Occipital lobe (tissue), 1 donor: Measurements from ENCODE around the gene LCNL1. TPM values are rescaled to one million over a fixed set of nuclear protein-coding genes. Genes with fewer than 3 reads are reported as not detected.

Experiments used
- total RNA-seq: library from RNA; depleted of rRNA; stranded (reverse); fragments of >200 nt; gene quantifications from one replicate; pipeline ENCODE4 v1.2.3, GENCODE V29; 2014

LCNL1 gene
- total RNA-seq, 1 donor from 2014 or later = 0.16 TPM

Other genes starting within 250 kb of the LCNL1 start
- not detected for gene LCN10, start 240.1 kb upstream of the LCNL1 start, total RNA-seq
- not detected for gene LCN6, start 234.5 kb upstream of the LCNL1 start, total RNA-seq
- gene LCN8, start 224.8 kb upstream of the LCNL1 start, total RNA-seq = not detected
- not detected for gene LCN15, start 218.5 kb upstream of the LCNL1 start, total RNA-seq
- gene TMEM141, start 191.6 kb upstream of the LCNL1 start, total RNA-seq = 15.9 TPM
- 2.8 TPM for gene CCDC183, start 186.7 kb upstream of the LCNL1 start, total RNA-seq
- 38.2 TPM for gene RABL6, start 175.0 kb upstream of the LCNL1 start, total RNA-seq
- gene AJM1, start 140.5 kb upstream of the LCNL1 start, total RNA-seq = 0.94 TPM
- 76.9 TPM for gene PHPT1, start 133.6 kb upstream of the LCNL1 start, total RNA-seq
- gene MAMDC4, start 130.6 kb upstream of the LCNL1 start, total RNA-seq = 2.5 TPM
- 96.2 TPM for gene EDF1, start 116.7 kb upstream of the LCNL1 start, total RNA-seq
- 8.9 TPM for gene TRAF2, start 96.5 kb upstream of the LCNL1 start, total RNA-seq
- gene FBXW5, start 38.3 kb upstream of the LCNL1 start, total RNA-seq = 53.7 TPM
- gene C8G, start 37.8 kb upstream of the LCNL1 start, total RNA-seq = not detected
- not detected for gene LCN12, start 30.7 kb upstream of the LCNL1 start, total RNA-seq
- gene PTGDS, start 5.5 kb upstream of the LCNL1 start, total RNA-seq = 52.1 TPM
- 13.6 TPM for gene PAXX, start 9.4 kb downstream of the LCNL1 start, total RNA-seq
- gene CLIC3, start 13.6 kb downstream of the LCNL1 start, total RNA-seq = 0.31 TPM
- 20.9 TPM for gene ABCA2, start 45.2 kb downstream of the LCNL1 start, total RNA-seq
- gene FUT7, start 49.1 kb downstream of the LCNL1 start, total RNA-seq = not detected
- 15.3 TPM for gene NPDC1, start 63.2 kb downstream of the LCNL1 start, total RNA-seq
- 0.16 TPM for gene ENTPD2, start 71.1 kb downstream of the LCNL1 start, total RNA-seq
- 1.6 TPM for gene SAPCD2, start 87.6 kb downstream of the LCNL1 start, total RNA-seq
- gene UAP1L1, start 94.5 kb downstream of the LCNL1 start, total RNA-seq = 0.31 TPM
- gene MAN1B1, start 104.0 kb downstream of the LCNL1 start, total RNA-seq = 38.5 TPM
- 17.6 TPM for gene DPP7, start 131.7 kb downstream of the LCNL1 start, total RNA-seq
- 31.2 TPM for gene GRIN1, start 156.2 kb downstream of the LCNL1 start, total RNA-seq
- gene LRRC26, start 187.1 kb downstream of the LCNL1 start, total RNA-seq = 0.62 TPM
- not detected for gene TMEM210, start 189.1 kb downstream of the LCNL1 start, total RNA-seq
- gene ANAPC2, start 205.6 kb downstream of the LCNL1 start, total RNA-seq = 19.3 TPM
- gene SSNA1, start 205.7 kb downstream of the LCNL1 start, total RNA-seq = 13.4 TPM
- gene TPRN, start 217.7 kb downstream of the LCNL1 start, total RNA-seq = 4.7 TPM
- gene TMEM203, start 222.7 kb downstream of the LCNL1 start, total RNA-seq = 42.9 TPM
- 2.8 TPM for gene NDOR1, start 222.7 kb downstream of the LCNL1 start, total RNA-seq
- 1.4 TPM for gene RNF208, start 239.2 kb downstream of the LCNL1 start, total RNA-seq
- gene CYSRT1, start 242.2 kb downstream of the LCNL1 start, total RNA-seq = not detected
- not detected for gene RNF224, start 244.5 kb downstream of the LCNL1 start, total RNA-seq
- gene SLC34A3, start 247.9 kb downstream of the LCNL1 start, total RNA-seq = 0.16 TPM